HK-2 (cell line): ENCODE measurements around the gene TMEM45A.
A peak's percentile ranks its signal among the peaks of the same experiment; 100 is the strongest.
"Not testable (repeated sequence)": the region's sequence is repeated elsewhere in the genome, so short reads cannot be mapped to it uniquely, and the experiment has no call there.

ENCODE experiments used
- DNase-seq: peaks from one replicate; pipeline ENCODE4 v3.0.0-alpha.2; 2018; ENCODE audit not compliant: unreplicated experiment

TMEM45A gene

DNA sequence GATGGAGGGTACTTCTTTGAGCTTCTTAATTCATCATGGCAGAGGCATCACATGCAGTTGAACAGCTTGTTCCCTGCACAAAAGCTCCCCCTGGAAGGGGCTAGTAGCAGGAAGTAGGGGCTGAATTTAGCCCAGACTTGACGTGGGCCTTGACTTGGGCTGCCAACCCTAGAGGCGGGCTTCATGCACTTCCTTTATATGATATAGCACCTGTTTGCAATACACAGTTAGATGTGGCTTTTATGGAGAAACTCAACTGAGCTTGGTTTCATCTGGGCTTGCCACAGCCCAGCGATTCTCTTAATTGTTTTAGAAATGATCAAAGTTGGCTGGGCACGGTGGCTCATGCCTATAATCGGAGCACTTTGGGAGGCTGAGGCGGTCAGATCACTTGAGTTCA is 83.3 kb downstream of the TMEM45A start:
- no peak for DNase-seq

DNA sequence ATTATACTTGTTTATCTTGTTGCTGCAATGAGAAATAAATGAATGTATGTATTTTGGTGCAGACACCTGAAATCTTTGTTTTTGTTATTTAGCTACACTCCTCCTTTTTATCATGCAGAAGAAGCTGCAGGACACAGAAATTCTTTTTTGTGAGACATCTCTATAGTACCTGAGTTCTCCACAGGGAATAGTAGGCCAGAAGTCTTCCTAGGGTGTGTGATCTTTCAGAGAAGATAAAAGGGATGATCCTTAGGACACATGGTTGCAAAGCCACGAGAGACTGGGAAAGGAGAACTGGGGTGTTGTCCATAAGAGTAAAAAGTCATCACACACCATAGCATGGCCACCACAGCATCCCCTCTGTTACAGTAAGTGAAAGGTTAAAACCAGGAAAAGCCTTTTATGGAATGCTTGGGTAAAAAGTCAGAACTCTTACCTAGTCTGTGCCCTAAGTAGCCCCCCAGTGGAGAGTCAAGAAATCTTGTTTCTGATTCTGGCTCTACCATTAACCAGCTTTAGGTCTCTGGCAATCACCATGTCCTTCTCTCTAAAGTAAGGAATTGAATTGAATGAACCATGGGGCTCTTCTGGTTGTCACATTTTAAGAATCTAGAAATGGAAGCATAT is 85.1 kb downstream of the TMEM45A start:
- DNase-seq, result no peak

DNA sequence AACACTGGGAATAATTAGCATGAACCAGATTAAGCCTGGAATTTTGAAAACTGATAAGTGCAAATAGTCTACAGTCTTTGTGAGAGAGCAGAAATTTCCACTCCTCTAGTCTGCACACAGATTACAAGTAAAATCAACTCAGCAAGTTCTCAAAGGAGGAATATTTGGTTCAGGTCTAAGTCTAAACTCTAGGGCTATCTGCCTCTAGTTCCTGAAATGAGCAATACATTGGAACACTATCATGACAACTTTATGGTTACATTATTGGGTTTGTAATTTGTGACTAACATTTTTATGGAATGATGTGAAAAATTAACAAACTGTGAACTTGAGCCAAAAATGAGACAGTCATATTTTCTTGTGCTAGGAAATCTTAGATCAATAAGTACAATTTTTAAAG is 86.2 kb downstream of the TMEM45A start:
- DNase-seq, result no peak

DNA sequence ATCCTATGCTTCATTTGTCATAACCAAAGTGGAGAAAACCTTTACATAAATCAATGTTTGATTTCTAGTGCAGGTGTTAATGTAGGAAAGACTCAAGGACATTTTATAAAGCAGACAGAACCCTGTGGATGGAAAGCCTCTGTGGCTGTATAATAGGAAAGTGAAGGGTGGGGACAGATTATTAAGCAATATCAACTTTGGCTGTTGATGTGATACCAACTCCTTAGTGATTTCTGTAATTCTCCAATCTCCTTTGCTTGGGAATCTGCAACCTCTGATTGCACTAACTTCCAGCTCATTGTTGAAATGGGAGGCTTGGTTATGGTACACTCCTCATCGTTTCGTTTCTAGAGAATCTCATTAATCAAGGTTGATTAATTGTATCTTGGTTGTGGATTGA is 87.7 kb downstream of the TMEM45A start:
- DNase-seq, result no peak

DNA sequence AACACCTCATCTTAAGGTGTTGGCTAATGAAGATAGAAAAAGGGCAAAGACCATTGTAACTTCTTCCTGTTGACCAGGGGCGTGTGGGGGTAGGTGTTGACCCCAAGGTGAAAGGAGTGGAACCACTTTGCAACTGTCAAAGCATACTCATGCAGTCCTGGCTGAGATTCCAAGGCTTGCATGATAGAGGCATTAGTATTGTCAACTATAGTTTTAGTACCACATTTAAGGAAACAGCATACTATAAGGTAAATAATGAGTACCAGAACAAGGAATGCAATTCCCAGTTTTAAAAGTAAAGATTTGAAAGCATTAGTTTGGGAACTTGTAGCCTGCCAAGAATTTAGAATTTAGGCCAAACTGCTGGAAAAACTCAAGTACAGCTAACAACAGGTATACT is 89.2 kb downstream of the TMEM45A start:
- no peak for DNase-seq

DNA sequence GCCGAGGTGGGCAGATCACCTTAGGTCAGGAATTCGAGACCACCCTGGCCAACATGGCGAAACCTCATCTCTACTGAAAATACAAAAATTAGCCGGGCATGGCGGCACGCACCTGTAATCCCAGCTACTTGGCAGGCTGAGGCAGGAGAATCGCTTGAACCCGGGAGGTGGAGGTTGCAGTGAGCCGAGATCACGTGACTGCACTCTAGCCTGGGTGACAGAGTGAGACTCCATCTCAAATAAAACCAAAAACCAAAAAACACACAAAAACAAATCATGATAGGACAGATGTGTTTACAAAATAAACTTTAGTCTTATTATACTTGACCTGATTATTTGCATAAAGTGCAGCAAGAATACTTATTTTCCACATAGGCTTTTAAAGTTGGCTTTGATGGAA is 89.7 kb downstream of the TMEM45A start:
- DNase-seq, result not testable (repeated sequence)

DNA sequence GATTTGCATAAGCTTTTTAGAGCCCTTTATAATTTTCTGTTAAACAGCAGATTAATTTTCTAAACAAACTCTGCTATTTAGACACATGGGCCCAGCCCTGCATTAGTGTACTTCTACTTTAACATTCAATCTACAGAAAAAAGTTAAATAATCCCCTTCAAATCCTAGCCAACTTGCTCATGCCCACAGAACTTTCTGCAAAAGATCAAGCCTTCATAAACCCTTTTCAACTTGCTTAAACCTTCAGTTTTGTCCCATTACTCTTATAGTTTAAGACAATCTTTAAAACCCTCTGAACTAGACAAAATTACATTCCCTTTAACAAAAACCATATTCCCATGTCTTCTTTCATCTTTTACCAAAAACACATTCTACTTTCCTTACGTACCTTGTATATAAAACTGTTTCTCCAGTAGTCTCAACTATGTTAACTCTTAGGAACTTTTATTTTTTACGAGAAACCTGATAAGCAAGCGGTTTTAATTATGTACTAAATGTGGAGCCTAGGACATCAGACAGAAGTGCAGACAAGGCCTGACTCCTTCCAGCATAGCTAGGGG is 91.8 kb downstream of the TMEM45A start:
- DNase-seq, result no peak

DNA sequence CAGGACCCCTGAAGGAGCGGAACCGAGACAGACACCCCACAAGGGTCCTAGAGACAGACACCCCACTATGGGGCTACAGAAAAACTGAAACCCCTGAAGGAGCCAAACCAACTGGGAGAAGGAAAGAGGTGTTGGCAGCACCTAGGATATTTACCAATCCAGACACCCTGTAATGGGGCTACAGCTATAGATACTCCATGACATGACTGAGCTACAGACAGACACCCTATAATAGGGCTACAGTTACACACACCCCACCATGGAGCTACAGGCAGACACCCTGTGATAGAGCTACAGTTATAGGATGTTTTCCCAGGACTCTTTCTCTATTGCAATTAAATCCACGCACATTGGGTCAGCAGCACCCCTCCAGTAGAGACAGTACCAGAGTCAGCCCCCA is 94.4 kb downstream of the TMEM45A start:
- DNase-seq, result no peak

DNA sequence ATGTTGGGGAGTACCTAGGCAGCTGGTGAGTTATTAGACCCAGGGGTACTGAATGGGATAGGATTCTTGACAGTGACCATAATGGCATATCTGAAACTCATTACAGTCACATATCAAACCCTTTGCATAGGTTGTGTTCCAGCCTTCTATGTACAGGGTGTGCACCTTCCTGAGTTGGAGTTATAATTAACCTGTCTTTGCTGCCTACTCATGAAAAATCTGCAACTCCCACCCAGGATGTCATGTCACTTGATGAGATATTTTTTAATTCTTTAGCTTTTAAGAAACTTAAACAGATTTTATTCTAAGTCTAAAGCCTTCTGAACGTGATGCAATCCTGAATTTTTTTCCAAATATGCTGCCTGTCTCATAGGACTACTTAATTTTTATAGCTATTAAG is 95.8 kb downstream of the TMEM45A start:
- DNase-seq, result no peak

DNA sequence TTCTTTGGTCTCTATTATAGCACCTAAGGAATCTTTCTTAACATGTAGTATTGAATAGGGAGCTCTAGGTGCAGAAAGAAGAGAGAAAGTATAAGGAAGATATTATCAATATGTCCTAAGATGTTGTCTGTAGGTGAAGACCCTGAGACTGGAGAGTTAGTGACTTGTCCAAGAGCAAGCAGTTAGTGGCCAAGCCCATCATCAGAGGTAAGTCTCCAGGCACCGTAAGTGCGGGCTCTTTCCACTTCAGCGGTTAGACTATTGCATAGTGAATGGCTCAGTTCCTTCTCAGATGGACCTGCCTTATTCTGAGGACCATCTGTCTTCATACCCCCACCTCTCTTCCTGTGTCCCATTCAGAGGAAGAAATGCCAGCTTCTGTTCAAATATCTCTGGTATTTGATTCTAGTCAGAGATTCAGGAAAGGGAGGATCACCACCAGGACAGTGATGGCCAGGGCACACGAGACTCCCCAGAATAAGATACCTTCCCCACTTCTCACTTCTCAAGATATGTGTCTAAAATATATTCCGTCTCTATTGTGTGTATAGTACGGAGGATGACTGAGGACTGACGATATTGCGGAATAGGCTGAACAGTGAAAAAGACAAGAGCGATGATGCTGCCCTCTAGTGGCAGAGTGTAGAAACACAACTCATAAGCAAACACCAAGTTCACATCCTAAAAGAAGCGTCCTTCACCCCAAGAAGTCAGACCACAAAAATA is 97.9 kb downstream of the TMEM45A start:
- DNase-seq, result peak; percentile 70

DNA sequence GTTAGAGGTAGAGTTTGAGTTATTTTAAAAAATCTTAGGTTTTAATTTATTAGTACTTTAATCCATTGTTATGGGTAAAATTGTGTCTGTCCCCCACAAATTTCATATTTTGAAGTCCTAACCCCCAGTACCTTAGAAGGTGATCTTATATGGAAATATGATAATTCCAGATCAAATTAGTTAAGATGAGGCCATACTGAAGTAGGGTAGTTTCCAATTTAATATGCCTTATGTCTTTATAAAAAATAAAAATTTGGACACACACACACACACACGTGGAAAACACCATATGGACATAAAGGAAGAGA is 98.4 kb downstream of the TMEM45A start:
- DNase-seq, result no peak

DNA sequence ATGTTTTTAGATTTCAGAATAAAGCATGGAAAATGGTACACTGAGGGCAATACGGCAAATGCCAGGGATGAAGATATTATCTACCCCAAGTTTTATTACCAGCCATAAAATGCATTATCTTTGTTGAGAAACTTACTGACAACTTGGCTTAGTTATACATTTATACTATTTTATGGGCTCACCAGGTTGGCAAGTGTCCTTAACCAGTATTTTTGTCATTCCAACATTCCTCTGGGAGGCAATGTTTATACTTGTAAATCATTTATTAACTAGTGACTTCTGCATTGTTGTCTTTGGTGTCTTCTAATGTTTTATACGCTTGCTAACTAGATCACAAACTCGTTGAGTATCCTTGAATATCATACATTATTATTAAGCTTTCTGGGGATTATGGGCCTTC is 99.0 kb downstream of the TMEM45A start:
- no peak for DNase-seq

DNA sequence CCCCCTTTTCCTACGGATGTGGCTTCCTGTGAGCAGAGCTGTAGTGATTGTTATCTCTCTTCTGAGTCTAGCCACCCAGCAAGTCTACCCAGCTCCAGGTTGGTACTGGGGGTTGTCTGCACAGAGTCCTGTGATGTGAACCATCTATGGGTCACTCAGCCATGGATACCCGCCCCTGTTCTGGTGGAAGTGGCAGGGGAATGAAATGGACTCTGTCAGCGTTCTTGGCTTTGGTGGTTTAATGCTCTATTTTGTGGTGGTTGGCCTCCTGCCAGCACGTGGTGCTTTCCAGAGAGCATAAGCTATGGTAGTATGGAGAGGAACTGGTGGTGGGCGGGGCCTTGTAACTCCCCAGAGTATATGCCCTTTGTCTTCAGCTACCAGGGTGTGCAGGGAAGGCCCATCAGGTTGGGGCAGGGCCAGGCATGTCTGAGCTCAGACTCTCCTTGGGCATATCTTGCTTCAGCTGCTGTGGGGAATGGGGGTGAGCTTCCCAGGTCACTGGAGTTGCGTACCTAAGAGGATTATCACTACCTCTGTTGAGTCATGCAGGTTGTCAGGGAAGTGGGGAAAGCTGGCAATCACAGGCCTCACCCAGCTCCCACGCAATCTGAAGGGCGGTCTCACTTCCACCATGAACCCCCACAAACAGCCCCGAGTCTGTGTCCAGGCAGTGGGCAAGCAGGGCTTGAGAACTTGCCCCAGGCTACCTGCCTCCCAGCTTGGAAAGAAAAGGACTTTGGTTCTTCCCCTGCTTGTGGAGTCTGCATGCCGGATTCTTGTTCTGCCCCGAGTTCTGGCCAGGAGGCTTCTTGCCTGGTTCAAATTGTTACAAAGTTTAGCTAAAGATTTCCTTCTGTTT is 108.0 kb downstream of the TMEM45A start:
- no peak for DNase-seq

DNA sequence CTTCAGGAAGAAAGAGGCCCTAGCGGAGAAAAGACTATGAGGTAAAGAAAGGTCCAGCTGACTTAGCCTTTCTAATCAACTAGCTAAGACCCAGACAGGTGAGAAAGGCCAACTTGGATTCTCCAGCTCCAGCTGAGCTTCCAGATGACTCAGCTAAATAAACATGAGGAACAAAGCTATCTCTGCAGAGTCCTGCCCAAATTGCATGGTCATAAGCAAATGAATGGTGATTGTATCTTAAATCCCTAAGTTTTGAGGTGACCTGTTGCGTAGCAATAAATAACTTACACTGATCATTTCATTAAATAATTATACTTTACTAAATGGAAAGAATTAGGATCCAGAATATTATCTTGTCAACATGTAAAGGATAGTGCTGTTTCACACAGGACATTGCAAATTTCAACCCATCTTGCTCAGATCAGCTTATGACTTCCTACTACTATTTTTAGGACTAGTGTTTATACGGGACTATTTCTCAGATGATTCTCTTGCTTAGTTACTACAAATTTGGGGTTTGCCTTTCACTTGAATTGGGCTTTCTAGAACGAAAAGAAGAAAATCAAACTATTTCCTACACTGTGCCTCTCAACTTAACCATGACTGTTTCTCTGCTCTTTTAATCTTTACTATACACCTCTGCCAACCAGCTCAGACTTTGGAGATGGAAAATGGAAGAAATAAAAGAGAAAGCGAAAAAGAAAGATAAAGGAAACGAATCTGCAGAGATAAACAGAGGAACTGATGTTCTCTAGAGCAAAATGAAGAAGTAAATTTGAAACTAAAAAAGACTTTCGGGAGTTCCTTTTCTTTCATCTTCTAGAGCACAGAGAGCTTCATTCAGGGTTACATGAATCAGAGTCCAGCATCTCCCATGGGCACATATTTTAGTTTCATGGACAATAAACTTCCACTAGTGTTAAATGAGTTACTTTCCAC is 110.4 kb downstream of the TMEM45A start:
- no peak for DNase-seq

DNA sequence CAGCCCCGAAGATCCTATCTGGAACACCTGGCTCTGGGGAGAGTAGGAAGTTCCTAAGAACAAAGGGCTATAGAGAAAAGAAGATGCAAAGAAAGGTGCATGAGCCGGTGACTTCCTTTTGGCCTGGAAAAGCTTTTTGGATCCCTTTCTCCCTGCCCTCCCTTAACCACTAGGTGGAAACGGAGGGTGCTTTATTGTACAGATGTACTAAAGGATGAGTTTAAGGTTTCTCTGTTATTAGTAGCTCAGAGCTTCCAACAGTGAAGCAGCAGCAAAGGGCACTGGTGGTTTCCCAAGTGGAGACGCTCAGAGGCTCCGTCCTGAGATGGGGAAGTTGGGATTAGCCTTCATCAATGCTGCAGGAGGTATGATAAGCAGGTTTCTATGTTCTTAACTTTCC is 111.0 kb downstream of the TMEM45A start:
- DNase-seq, result no peak

DNA sequence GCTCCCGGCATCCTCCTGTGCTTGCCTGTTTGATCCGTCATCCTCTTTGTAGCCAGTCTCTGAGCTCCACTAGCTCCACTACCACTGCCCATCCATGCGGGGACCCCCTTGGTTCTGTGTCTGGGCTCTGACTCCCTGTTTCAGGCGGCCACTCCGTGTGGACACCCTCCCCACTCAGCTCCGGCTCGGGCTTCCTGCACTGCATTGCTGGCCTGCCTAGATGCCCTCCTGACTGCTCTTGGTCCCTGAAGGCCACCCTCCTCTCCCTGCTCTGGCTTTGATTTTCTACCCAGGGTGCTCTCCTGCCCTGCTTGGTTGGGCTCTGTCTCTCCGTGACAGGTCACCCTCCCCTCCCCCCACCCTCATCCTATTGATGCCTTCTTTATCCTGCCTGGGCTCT is 112.9 kb downstream of the TMEM45A start:
- DNase-seq, result no peak

DNA sequence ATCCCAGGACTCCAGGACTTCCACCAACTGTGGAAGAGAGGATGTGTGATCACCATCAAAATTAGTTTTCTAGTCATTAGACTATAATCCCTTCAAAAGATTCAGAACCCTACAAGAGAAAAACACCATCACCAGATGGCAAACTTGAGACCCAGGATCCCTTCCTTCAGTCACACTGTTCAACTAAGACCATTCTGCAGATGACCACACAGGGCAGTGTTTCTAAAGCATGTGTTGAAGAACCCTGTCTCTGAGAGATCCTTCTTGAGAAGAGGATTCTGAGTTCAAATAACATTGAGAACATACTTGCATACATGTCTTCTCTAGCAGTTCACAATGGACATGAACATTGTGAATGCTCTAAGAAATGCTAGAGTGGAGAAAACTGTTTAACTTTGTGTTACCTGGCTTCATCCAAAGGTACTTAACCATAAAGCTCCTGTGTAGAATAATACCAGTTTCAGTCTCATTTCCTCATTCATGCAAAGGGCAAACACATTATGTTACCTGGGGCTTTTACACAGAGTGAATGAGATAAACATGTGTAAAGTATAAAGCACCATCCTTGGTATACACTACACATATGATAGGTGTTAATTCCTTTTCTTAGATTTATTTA is 114.6 kb downstream of the TMEM45A start:
- DNase-seq, result no peak

DNA sequence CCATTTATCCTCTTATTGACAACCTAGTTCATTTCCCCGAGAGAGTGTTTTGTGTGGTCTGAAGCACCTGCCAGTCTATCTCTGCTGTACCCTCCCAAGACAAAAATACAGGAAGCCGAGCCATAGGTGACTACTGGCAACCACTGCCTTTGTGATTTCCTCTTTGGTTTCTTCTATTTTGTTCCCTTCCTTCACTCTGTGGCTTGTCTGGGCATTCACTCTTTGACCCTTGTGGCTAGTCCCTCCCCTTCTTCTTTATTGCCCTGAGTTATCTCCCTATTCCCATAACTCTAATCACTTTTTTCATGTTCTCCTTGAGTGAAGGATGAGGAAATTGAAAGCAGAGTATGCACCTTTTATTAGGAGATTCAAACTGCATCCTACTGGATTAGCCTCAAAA is 116.9 kb downstream of the TMEM45A start, which contains the start of gene ADGRG7:
TSS of gene ADGRG7 (plus strand) at position 297 of the 400 bp plus-strand sequence. CDS start 256 bp downstream, outside the sequence.
- no peak for DNase-seq

DNA sequence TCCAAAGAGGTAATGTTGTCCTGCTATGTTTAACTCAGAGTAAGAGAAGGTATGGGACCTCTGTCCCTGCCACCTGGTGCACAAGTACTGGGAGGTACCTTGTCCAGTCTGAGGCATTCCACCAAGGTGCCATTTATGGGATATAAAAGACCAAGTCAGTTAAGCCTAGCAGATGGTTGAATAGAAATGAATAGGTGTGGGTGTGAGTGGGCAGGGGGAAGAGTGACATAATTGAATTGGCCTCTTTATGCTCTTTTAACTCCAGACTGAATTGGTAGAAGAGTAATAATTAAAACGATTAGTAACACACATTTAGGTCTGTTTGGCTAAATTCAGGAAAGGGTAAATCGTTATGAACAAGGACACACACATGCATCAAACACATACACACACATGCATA is 117.5 kb downstream of the TMEM45A start:
- DNase-seq, result no peak

DNA sequence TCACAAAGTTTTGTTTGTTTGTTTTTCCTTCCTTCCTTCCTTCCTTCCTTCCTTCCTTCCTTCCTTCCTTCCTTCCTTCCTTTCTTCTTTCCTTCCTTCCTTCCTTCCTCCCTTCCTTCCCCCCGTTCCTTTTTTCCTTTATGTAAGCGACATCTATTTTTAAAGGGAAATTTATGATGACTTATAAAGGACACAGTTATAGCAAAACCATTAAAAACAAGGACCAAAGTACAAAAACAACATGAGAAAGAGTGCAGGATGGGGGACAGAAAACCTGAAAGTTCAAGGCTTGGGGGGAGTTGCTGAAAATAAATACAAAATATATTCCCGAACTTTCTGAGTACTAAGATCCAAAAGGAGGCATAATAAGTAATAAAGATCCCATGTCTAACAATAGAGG is 118.8 kb downstream of the TMEM45A start:
- no peak for DNase-seq
